Right lobe of liver (tissue), 4 donors: Measurements from ENCODE around the gene MIER2.

Experiments used
- CTCF ChIP-seq, 4 donors: fragments of 200-600 bp in 3 of 4; fragments of 450-650 bp in 1 of 4; IDR thresholded peaks; one replicate each; pipeline versions ENCODE4 v1.5.1 to v1.8.0; 2016 to 2022; ENCODE audit warnings: antibody characterized with exemption in 4 of 4, mild to moderate bottlenecking in 2 of 4
- POLR2A ChIP-seq: fragments of 450-650 bp; IDR thresholded peaks from one replicate; pipeline ENCODE4 v1.6.1; 2017; ENCODE audit warnings: antibody characterized with exemption, mild to moderate bottlenecking
- donor health status: DM: no; HTN: no; CAD: no.
- donor health status: DM: no; HTN: no; CAD: no.
- donor health status: DM: no; HTN: yes; CAD: no.

DNA sequence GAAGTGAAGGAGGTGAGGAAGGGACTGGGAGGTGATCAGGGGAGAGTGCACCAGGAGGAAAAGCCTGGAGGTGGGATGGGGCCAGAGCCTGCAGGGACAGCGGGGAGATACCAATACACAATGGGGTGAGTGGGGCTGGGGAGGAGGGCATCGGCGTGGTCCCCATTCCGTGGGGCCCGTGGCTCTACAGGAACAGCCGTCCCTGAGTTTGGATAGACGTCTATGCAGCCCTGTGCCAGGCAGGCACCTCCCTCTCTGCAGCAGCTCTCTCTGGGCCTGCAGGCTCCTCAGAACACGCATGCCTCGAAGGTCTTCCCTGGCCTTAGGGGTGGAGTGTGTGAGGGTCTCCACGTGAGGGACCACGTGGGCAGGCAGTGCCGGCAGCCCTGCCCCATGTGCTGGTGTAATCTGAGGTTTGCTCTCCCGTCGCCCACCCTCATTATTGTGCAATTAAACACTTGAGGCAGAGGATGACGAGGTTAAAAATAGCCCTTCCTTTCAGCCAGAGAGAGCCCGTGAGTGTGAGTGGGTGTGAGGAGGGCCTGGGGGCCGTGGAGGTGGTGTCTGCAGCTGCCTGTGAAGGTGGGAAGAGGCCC is 47.9 kb upstream of the MIER2 start:
- no peak for TF ChIP-seq CTCF (IDR thresholded peaks at IDR 0.05)
- TF ChIP-seq POLR2A: no peak
